GM18502 (cell line): ENCODE data around the gene NCR3LG1.
"Not testable (repeated sequence)": the region's sequence is repeated elsewhere in the genome, so short reads cannot be mapped to it uniquely, and the experiment has no call there.

Source experiments
- ATAC-seq: cut with Tn5 transposase; IDR thresholded peaks from one replicate; pipeline ENCODE4 v1.9.1; 2021; ENCODE audit warnings: mild to moderate bottlenecking; ENCODE audit not compliant: unreplicated experiment, poor library complexity

The NCR3LG1 gene

DNA sequence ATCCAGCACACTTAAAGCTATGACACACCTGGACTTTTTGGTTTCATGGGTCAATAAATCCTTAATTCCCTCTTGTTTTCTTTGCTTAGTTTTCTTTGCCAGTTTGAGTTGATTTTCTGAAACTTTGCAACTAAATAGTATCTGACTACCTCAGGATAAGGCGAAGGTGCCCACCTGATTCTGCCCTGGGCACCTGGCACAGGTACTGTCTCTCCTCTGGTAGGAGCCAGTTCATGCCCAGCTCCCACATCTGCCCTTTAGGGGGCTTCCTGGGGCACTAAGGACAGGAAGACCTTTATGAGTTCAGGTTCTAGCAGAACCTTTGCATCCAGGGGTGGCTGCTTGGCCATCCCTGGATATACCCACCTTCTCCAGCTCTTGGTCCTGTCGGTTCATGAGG lies 56.4 kb downstream of the NCR3LG1 start:
- ATAC-seq: no peak

DNA sequence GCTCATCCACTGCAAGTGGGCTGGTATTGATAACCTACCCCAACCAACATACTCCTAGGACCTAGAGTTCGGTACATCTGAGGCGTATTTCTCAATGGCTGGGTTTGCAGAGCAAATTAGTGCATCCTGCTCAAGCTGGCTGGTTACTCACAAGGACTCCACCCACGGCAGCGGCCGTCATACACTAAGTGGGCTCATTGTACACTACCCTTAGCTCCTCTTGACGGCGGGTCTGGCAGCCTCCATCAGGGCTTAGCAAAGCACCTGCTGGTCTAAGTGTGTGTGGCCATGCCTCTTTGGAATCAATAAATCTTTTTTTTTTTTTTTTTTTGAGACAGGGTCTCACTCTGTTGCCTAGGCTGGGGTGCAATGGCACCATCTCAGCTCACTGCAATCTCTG lies 57.0 kb downstream of the NCR3LG1 start:
- no peak for ATAC-seq

DNA sequence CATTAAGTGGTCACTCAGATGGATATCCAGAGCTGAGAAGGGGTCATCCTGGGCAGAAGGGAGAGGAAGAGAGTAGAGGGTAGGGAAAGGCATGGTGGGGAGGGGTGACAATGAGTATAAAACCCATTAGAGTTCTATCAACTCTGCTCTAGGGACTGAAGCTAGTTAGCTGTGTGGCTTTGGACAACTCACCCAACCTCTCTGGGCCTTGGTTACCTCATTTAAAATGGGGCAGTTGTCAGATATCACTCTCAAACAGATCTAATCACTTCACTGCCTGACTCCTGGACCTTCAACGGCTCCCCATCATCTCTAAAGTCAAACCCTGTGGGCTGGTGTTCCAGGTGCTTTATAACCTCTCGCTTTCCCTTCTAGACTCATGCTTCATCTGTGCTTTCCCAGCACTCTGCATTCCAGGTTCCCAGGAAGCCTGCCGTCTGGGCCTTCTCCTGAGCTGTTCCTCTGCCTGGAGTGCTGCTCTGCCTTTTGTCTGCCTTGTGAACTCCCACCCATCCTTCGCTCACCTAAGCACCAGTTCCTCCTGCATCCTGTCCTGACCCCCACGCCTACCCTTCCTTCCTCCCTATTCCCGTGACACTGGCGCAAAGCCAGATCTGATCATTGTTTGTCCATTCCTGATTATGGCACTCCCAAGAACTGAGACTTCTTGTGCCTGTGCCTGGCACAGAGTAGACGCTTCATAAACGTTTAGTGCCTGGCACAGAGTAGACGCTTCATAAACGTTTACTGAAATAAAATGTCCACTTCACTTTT lies 59.2 kb downstream of the NCR3LG1 start:
- ATAC-seq: no peak

DNA sequence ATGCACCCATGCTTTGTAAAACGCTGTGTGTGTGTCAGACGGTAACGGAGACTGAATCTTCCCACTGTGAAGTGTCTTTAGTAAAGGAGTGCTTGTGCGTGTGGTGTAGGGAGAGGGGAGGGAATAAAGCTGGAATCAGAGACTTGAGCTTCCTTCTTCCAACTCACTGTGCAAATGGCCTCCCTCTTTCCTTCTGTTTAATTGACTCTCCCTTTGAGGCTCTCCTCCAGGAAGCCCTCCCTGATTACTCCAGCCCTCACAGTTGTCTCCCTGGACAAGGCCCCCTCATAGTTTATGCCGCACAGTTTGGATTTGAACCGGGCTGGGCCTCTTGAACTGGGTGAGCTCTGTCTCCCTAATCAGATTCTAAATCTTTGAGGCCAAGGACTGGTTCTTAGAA lies 59.8 kb downstream of the NCR3LG1 start:
- no peak for ATAC-seq

DNA sequence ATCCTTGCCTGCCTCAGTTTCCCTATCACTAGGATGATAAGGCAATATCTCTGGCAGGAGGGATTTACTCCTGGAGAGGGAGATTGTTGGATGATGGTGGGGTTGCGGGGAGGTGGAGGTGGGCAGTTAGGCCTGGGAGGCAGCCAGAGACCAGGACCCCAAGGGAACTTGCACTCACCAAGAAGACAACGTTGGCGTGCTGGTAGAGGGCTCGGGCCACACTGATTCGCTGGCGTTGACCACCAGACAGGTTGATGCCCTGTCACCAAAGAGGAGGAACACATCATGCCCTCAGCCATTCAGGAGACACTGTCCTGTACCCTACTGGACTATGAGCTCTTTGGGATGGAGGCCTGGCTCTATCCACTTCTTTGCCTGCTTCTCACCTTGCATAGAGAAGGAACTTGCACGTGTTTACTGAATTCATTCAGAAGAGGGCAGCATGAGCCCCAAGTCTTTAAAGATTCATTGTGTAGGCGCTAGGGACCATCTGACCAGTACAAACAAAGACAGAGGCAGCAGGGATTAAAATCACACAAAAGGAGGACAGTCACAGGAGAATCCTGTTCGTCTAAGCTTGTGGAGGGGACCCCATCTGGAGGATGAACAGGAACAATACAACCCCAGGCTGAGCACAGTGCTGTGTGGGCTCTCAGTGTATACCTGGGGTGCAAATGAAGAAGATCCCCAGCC lies 61.0 kb downstream of the NCR3LG1 start:
- ATAC-seq: no peak

DNA sequence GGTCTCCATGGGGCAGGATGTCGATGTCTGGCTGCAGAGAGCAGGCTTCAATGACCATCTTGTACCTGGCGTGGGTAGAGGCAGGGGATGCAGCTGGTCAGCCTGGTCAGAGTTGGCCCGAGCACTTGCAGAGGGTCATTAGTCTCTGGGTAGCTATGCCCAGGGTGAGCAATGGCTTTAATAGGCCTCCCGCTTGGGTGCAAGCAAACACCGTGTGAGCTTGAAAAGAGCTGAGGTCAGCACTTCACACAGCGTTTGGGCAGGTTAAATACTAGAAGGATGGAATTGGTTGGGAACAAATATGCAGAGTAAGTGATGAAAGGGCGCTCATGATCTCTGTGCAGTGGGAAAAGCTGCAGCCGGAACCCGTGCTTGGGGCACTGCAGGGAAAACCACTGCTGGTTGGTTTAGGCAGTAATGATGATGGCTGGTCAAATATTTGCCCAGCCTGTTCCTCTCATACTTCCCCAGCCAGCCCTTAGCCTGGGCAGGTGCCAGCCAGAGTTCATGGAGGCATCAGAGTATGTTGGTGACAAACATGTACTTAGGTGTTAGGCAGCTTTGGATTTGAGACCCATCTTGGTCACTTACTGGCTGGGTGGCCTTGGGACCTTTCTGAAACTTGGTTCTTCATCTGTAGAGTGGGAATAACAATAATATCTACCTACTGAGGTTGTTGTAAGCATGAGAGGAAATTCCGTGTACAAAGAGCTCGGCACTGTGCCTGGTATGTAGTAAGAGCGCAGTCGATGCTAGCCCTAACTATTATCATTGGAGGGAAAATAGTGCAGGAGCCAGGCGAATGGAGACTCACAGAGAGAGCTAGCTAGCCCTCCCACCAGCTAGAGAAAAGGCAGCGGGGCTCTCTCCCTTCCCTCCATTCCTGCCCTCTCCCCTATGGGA lies 62.1 kb downstream of the NCR3LG1 start:
- ATAC-seq: no peak

DNA sequence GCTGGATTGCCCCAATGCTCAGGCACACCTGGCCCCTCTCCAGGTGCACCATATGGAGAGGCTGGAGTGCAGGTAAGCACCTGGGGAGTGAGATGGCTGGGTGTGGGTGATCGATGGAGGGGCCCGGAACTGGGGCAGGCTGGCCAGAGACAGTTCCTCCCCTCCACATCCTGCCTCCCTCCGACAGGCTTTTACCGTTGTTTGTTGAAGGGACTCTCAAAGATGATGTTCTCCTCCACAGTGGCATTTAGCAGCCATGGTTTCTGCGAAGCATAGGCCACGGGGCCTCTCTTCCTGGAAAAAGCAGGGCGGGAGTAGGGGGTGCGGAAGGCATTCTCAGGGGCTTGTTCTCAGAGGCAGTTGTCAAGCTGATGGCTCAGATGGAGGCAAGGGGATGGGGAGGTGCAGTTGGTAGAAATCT lies 62.7 kb downstream of the NCR3LG1 start:
- no peak for ATAC-seq

DNA sequence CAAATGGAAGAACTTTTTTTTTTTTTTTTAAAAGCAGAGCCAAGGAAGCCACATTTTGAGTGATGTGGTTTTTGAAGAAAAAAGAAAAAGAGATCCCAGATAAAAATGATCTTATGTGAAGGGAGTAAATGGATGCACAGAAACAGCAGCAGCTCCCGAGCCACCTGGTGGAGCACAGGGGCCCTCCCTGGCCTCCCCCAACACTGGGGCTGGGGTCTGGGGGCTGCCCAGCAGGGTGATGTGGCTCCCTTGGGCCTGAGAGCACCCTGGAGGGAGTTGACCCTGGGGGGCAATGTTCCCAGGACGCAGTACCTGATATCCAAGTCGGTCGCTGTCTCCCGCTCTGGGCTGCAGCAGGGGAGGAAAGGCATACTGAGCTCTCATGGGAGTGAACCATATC lies 63.4 kb downstream of the NCR3LG1 start:
- no peak for ATAC-seq

DNA sequence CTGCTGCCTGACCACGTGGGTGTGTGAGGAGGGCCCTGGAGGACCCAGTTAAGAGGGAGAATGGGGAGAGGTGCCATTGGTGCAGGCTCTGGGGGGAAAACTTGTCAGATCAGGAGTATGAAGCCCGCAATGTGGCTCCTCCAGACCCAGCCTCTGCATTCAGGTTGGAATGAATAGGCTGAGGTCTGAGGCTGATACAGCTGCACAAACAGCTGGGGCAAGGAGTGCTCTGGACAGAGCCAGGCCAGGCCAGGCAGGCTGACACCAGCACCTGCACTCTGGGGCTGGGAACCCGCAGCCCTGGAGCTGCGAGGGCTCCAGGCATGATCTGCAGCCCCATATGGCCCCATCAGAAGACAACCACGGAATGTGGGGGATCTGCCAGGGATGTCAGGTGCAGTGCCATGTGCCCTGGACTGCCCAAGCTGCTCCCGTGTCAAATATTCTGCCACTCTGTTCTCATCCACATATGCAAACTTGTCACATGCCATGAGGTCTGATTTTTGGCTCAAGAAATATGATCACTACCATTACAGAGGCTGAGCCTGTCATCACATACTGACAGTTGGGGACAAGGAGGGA lies 64.0 kb downstream of the NCR3LG1 start:
- ATAC-seq: no peak

DNA sequence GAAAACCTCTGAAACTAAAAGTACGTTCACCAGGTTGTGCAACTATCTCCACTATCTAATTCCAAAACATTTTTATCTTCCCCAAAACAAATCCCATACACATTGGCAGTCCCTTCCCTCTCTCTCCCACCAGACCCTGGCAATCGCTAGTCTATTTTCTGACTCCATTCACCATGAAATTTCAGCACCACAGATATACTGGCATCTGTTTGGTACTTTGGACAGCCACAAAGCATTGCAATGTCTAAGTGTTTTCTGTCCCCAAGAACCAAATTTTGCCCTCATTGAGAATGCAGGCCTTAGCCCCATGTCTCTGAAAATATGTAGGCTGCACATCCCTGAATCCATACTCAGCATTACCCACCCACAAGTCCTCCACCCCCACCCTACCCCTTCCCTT lies 64.9 kb downstream of the NCR3LG1 start:
- ATAC-seq: no peak

DNA sequence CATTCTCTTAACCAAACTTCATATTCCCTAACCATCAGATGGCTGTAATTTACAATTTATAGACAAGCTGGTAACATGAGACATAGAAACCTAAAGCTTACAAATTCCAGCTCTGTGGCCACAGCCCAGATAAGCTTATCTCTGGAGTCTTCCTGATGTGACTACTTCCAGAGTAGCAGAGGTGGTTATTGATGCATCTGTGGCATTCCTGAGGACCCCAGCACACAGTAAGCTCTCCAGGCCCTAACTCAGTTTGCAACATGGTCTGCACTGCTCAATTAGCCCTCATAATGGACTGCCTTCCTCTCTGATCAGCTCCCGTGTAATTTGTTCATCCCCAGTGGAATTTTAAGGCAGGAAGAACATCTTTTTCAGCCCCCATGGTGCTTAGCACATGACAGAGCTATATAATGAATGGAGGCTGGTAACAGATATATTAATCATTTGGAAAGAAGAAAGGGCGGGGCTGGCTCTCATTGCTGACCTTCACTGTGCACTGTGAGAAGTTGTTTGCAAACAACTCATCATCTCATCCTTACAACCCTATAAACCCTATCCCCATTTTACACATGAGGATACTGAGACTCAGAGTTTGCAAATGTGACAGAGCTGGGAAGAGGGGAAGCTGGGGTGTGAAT lies 67.0 kb downstream of the NCR3LG1 start:
- no peak for ATAC-seq

DNA sequence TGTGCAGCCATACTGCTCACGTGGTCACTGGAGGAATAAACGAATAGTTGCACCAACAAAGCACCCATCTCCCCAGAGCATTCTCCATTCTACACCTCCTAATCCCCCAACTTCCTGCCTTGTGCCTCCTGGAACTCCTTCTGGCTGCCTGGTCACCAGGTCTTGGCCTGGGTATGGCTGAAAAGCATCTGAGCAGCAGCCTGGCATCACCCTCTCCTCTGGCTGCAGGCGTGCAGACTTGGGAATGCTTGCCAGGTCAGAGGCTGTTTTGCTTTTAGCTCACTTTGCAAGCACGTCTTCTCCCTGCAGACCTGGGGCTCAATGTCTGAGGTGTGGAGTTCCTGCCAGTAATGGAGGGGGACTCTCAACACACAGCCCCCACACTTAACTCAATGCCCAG lies 70.2 kb downstream of the NCR3LG1 start:
- no peak for ATAC-seq

DNA sequence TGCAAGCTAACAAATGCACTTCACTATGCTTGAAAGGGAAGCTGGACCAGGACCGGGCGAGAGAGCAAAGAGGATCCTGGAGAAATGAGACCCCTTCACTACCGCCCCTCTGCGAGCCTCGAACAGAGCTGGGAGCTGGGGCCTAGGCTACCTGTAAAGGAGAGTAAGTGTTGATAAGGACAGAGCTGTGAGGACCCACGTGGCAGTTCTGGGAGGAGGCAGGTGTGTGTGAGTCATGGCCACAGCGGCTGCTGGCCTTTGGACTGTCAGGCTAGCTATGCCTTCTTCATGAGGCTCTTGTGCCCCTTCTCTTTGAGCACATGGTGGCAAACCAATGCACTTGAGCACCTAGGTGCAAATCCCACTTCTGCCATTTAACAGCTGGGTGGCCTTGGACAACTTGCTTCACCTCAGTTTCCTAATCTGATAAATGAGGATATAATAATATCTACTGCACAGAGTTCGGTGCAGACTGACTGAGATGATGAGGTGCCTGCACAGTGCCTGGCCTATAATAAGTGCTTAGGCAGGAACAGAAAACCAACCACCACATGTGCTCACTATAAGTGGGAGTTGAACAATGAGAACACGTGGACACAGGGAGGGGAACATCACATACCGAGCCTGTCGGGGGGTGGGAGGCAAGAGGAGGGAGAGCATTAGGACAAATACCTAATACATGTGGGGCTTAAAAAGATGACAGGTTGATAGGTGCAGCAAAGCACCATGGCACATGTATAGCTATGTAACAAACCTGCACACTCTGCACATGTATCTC lies 72.1 kb downstream of the NCR3LG1 start:
- ATAC-seq: no peak

DNA sequence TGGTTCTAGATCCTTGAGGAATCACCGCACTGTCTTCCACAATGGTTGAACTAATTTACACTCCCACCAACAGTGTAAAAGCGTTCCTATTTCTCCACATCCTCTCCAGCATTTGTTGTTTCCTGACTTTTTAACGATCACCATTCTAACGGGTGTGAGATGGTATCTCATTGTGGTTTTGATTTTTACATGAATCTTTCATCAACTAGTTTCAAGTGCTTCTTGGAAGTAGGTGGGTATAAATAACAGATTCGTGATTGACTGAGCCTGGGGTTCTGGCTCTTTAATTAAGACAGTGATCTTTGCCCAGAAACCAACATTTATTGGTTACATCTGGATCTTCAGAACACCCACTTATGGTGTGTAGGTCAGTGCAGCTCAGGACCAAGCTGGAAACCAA lies 74.6 kb downstream of the NCR3LG1 start:
- not testable (repeated sequence) for ATAC-seq
